ENCODE data around the gene GHR. TPM values are rescaled to one million over a fixed set of nuclear protein-coding genes. Genes with fewer than 3 reads are reported as not detected.
A peak's percentile ranks its signal among the peaks of the same experiment; 100 is the strongest.

The GHR gene
- total RNA-seq, 4 donors from 2014 or later, result 0.40 to 11.6 (median 7.6) TPM

DNA sequence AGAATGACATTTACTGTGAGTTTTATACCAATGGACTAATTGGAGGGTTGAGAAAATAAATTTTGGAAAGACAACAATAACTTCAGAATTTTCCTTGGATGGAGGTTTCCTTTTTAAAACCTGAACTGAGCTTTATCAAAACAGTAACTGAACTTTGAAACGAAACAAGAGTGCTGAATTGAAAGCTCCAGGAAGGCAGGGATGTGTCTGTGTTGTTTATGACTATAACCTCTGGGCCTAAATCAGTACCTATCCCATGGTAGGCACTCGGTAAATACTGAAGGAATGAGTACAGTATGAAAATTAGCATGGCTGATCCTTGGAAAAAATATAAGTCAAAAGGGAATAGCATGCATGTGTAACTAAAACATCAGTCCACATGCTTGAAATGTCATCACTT is 93.9 kb downstream of the GHR start:
- no peaks in the 10 kb centered on the region for H3K27me3 ChIP-seq
- H3K27ac ChIP-seq, result peak overlapping the region; percentile 42 to 53 (median 48)
- intact Hi-C loops (cut with DNase I; ENCODE audit: low total_unique reads), result no loop called here
- H3K4me3 ChIP-seq, result no peak overlapping the region
- in situ Hi-C loops (cut with MboI; ENCODE audit: low pct_ligation_motif_present in 1 of 4, low pct_unique_long_range_greater_than_20kb in 1 of 4, low sequenced_read_pairs in 3 of 4), result no loop called here
- no peak for TF ChIP-seq POLR2AphosphoS5 (IDR thresholded peaks at IDR 0.05)
- TF ChIP-seq POLR2A (IDR thresholded peaks at IDR 0.05), result no peak
- no peak for TF ChIP-seq EP300 (IDR thresholded peaks at IDR 0.05; ENCODE audit: low read depth)
- TF ChIP-seq, protein P1, sequence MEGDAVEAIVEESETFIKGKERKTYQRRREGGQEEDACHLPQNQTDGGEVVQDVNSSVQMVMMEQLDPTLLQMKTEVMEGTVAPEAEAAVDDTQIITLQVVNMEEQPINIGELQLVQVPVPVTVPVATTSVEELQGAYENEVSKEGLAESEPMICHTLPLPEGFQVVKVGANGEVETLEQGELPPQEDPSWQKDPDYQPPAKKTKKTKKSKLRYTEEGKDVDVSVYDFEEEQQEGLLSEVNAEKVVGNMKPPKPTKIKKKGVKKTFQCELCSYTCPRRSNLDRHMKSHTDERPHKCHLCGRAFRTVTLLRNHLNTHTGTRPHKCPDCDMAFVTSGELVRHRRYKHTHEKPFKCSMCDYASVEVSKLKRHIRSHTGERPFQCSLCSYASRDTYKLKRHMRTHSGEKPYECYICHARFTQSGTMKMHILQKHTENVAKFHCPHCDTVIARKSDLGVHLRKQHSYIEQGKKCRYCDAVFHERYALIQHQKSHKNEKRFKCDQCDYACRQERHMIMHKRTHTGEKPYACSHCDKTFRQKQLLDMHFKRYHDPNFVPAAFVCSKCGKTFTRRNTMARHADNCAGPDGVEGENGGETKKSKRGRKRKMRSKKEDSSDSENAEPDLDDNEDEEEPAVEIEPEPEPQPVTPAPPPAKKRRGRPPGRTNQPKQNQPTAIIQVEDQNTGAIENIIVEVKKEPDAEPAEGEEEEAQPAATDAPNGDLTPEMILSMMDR (IDR thresholded peaks at IDR 0.05), result no peak
- DNase-seq, result no peak
- 24 to 34% methylated on average over 2 of the region's 2 CpGs for whole genome bisulfite sequencing, 2 donors (ENCODE audit: low coverage in 1 of 2)
- no peaks in the 10 kb centered on the region for H3K9me3 ChIP-seq
- H3K36me3 ChIP-seq, result no peaks in the 10 kb centered on the region
- peaks cover 8 to 76% (median 38%) of the 10 kb centered on the region in 4 donors for H3K4me1 ChIP-seq

DNA sequence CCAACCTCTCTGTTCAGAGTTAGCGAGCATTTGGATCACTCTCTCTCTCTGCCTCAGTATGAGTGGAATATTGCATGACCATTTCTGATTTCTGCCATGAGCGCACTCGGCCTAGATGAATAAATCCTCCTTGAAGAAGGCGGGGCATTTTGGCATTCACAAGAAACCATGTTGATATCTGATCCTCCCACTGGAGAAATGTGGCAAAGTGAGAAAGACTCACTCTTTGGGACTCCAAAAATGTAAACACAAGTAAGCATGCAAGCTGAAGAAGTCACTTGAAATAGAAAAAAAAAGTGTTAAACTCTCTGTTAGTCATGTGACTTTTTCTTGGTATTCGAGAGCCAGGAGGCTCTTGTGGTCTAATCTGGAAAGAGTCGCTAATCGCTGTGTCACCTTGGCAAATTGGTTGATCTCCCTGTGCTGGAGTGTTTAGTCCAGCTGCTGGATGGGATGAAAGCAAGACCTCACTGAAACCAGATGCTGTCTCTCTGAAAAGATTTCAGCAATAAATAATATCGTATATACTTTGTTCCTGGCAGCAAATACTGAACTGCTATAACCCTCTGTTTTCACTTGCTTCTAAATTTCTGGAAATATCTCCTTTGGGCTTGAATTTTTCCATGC is 95.5 kb downstream of the GHR start:
- in situ Hi-C loops (cut with MboI; ENCODE audit: low pct_ligation_motif_present in 1 of 4, low pct_unique_long_range_greater_than_20kb in 1 of 4, low sequenced_read_pairs in 3 of 4), result no loop called here
- no peaks in the 10 kb centered on the region for H3K36me3 ChIP-seq
- H3K4me1 ChIP-seq, result peaks cover 8 to 80% (median 38%) of the 10 kb centered on the region in 4 donors
- H3K27ac ChIP-seq, result peak overlapping the region in 3 of 4 donors; percentile 13 to 21 (median 19)
- no peaks in the 10 kb centered on the region for H3K9me3 ChIP-seq
- WGBS, 2 donors (ENCODE audit: low coverage in 1 of 2), result 64 to 76% methylated on average over 6 to 8 of the region's 8 CpGs
- H3K27me3 ChIP-seq, result no peaks in the 10 kb centered on the region
- intact Hi-C loops (cut with DNase I; ENCODE audit: low total_unique reads), result no loop called here
- H3K4me3 ChIP-seq, result no peak overlapping the region
- no peak for DNase-seq
- TF ChIP-seq EP300 (IDR thresholded peaks at IDR 0.05; ENCODE audit: low read depth), result no peak
- TF ChIP-seq POLR2AphosphoS5 (IDR thresholded peaks at IDR 0.05), result peak in 1 of 3 donors; percentile 21

DNA sequence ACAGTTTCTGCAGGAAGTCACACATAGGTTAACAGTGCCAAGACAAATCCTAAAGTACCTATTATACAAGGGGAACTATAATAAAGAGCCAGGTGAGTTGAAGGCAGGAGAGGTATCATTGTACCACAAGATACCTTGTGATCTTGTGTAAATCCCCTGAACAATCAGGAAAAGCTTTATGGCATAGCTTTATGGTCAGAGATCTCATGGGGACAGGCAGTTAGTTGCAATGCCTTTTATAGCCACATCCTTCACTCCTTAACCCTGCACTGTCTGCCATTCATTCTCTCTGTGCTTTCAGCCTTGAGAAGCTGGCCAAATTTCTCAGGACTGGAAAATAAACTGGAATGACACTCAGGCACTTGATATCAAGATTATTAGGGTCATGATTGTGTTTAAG is 97.0 kb downstream of the GHR start:
- Histone ChIP-seq H3K4me3 (no peak overlapping the region), H3K27ac (peak overlapping the region; percentile 38 to 70 (median 62)), H3K4me1 (peaks cover 8 to 73% (median 36%) of the 10 kb centered on the region in 4 donors), H3K27me3 (no peaks in the 10 kb centered on the region), H3K9me3 (no peaks in the 10 kb centered on the region), H3K36me3 (no peaks in the 10 kb centered on the region)
- no peak for DNase-seq
- in situ Hi-C loops (cut with MboI; ENCODE audit: low pct_ligation_motif_present in 1 of 4, low pct_unique_long_range_greater_than_20kb in 1 of 4, low sequenced_read_pairs in 3 of 4) (no loop called here), intact Hi-C loops (cut with DNase I; ENCODE audit: low total_unique reads) (no loop called here)
- TF ChIP-seq, protein P1 (IDR thresholded peaks at IDR 0.05), result peak in 3 of 5 experiments; percentile 9 to 51 (median 36)
- no peak for TF ChIP-seq EP300 (IDR thresholded peaks at IDR 0.05; ENCODE audit: low read depth)
- TF ChIP-seq POLR2AphosphoS5 (IDR thresholded peaks at IDR 0.05), result peak in 2 of 3 donors; percentile 28 to 61
- no peak for TF ChIP-seq POLR2A (IDR thresholded peaks at IDR 0.05)

DNA sequence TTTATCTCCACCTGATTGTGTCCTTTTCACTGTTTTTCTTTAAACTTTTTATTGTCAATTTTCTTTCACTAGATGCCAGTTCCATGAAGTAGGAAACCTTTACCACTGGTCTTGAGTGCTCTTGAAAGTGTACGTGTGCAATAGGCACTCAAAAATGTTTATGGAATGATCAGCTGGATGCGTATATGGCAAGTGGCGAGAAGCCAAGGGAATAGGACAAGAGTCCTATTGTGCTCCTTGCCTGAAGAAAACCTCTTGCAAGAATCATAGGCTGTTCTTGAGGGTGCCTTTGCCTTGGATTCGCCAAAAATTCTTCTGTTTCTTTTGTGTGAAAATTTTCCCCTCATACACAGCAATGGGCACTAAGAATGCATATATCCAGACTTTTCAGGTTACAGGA is 97.7 kb downstream of the GHR start:
- whole genome bisulfite sequencing, 2 donors (ENCODE audit: low coverage in 1 of 2), result 53 to 60% methylated on average over 1 to 4 of the region's 4 CpGs
- Histone ChIP-seq H3K27me3 (no peaks in the 10 kb centered on the region), H3K9me3 (no peaks in the 10 kb centered on the region), H3K27ac (peak overlapping the region; percentile 38 to 70 (median 62)), H3K4me3 (no peak overlapping the region), H3K4me1 (peaks cover 8 to 66% (median 30%) of the 10 kb centered on the region in 4 donors), H3K36me3 (no peaks in the 10 kb centered on the region)
- TF ChIP-seq EP300 (IDR thresholded peaks at IDR 0.05; ENCODE audit: low read depth), result no peak
- no peak for TF ChIP-seq POLR2A (IDR thresholded peaks at IDR 0.05)
- TF ChIP-seq POLR2AphosphoS5 (IDR thresholded peaks at IDR 0.05), result peak in 1 of 3 donors; percentile 9
- TF ChIP-seq, protein P1 (IDR thresholded peaks at IDR 0.05), result no peak
- intact Hi-C loops (cut with DNase I; ENCODE audit: low total_unique reads), result no loop called here
- DNase-seq, result peak; percentile 58
- in situ Hi-C loops (cut with MboI; ENCODE audit: low pct_ligation_motif_present in 1 of 4, low pct_unique_long_range_greater_than_20kb in 1 of 4, low sequenced_read_pairs in 3 of 4), result no loop called here
